SK-N-SH (cell line): ENCODE results near the gene ARHGDIG. TPM values are rescaled to one million over a fixed set of nuclear protein-coding genes. Genes with fewer than 3 reads are reported as not detected.
"Not testable (repeated sequence)": the region's sequence is repeated elsewhere in the genome, so short reads cannot be mapped to it uniquely, and the experiment has no call there.

Experiments used
- CTCF ChIA-PET: fragments of 300-600, 350-600 bp; formaldehyde crosslinking; extraction: SDS; loops from one replicate; lab custom pipeline; 2021; lab: Yijun Ruan, JAX
- POLR2A ChIA-PET: fragments of 350-600 bp; sonication (Branson Sonifier 250); formaldehyde crosslinking; extraction: SDS; loops from one replicate; lab custom pipeline; 2020; ENCODE audit warnings: antibody characterized with exemption, inconsistent platforms; lab: Yijun Ruan, JAX
- DNase-seq: peaks from one replicate; pipeline ENCODE4 v3.0.0; 2012
- H2AFZ ChIP-seq: fragments of 200-600 bp; sonication (generic); 2 replicates; pipeline ENCODE4 v1.8.1; 2016; ENCODE audit warnings: antibody characterized with exemption, mild to moderate bottlenecking, low read depth
- H3F3A ChIP-seq: fragments of 200-600 bp; sonication (generic); replicated peaks from 2 replicates; pipeline ENCODE3; 2016; ENCODE audit warnings: antibody characterized with exemption, mild to moderate bottlenecking; ENCODE audit not compliant: insufficient read depth
- H3K27ac ChIP-seq, 2 experiments: fragments of 200-500 bp in 1 of 2; fragments of 200-600 bp in 1 of 2; sonication (Bioruptor generic) in 1 of 2; sonication (generic), shearing (Covaris generic) in 1 of 2; 2 replicates each; pipeline versions ENCODE4 v1.5.1 to v1.6.1; 2014 to 2016; ENCODE audit warnings: low read depth in 2 of 2, inconsistent platforms in 1 of 2, low read length in 1 of 2, mild to moderate bottlenecking in 1 of 2, mixed read lengths in 1 of 2
- H3K27me3 ChIP-seq: fragments of 200-600 bp; sonication (generic), shearing (Covaris generic); 2 replicates; pipeline ENCODE4 v1.6.1; 2016; ENCODE audit warnings: mixed run types; ENCODE audit not compliant: insufficient read depth
- H3K36me3 ChIP-seq, 2 experiments: fragments of 200-500 bp in 1 of 2; fragments of 200-600 bp in 1 of 2; sonication (Bioruptor generic) in 1 of 2; sonication (generic) in 1 of 2; replicated peaks in 1 of 2; 2 replicates each; pipeline versions ENCODE3 to v1.5.1; 2014 to 2016; ENCODE audit warnings: low read length in 1 of 2, mild to moderate bottlenecking in 1 of 2; ENCODE audit not compliant: insufficient read depth in 2 of 2, control insufficient read depth in 1 of 2
- H3K4me1 ChIP-seq, 2 experiments: fragments of 200-500 bp in 1 of 2; fragments of 200-600 bp in 1 of 2; sonication (Bioruptor generic) in 1 of 2; sonication (generic), shearing (Covaris generic) in 1 of 2; 2 replicates each; pipeline versions ENCODE4 v1.5.1 to v1.6.1; 2014 to 2016; ENCODE audit warnings: low read depth in 1 of 2, low read length in 1 of 2, mixed run types in 1 of 2; ENCODE audit not compliant: insufficient read depth in 2 of 2, control insufficient read depth in 1 of 2
- H3K4me2 ChIP-seq: fragments of 200-600 bp; sonication (generic), shearing (Covaris generic); 2 replicates; pipeline ENCODE4 v1.6.1; 2017; ENCODE audit warnings: mixed run types
- H3K4me3 ChIP-seq, 2 experiments: fragments of 200-500 bp in 1 of 2; fragments of 200-600 bp in 1 of 2; sonication (Bioruptor generic) in 1 of 2; sonication (generic), shearing (Covaris generic) in 1 of 2; 2 replicates each; pipeline versions ENCODE4 v1.5.1 to v1.8.1; 2014 to 2016; ENCODE audit warnings: low read depth in 2 of 2, inconsistent platforms in 1 of 2, low read length in 1 of 2, mild to moderate bottlenecking in 1 of 2, mixed read lengths in 1 of 2, moderate library complexity in 1 of 2
- H3K79me2 ChIP-seq: fragments of 200-600 bp; sonication (generic); 2 replicates; pipeline ENCODE4 v1.8.1; 2017; ENCODE audit warnings: mild to moderate bottlenecking; ENCODE audit not compliant: insufficient read depth
- H3K9ac ChIP-seq: fragments of 200-600 bp; sonication (generic); 2 replicates; pipeline ENCODE4 v1.6.1; 2017; ENCODE audit warnings: mixed run types
- H3K9me2 ChIP-seq: fragments of 200-600 bp; sonication (generic); 2 replicates; pipeline ENCODE4 v1.6.1; 2017; ENCODE audit warnings: mixed run types
- H3K9me3 ChIP-seq: fragments of 200-600 bp; sonication (generic); 2 replicates; pipeline ENCODE4 v1.6.1; 2017; ENCODE audit warnings: mixed run types, mild to moderate bottlenecking, moderate library complexity
- H4K20me1 ChIP-seq: fragments of 200-600 bp; sonication (generic); 2 replicates; pipeline ENCODE4 v1.6.1; 2017; ENCODE audit warnings: mild to moderate bottlenecking, mixed run types; ENCODE audit not compliant: insufficient read depth
- CHD2 ChIP-seq: fragments of 150-350 bp; IDR thresholded peaks from 2 replicates; pipeline ENCODE4 v1.6.1; 2018; ENCODE audit warnings: low read length; ENCODE audit not compliant: partially characterized antibody
- EP300 ChIP-seq, 2 experiments: IDR thresholded peaks; 2 replicates each; pipeline versions ENCODE4 v1.4.0 to v1.6.1; 2012; ENCODE audit warnings: borderline replicate concordance in 1 of 2, low read depth in 1 of 2, low read length in 1 of 2
- EZH2phosphoT487 ChIP-seq: fragments of 200-600 bp; sonication (generic); IDR thresholded peaks from 2 replicates; pipeline ENCODE4 v1.6.1; 2017; ENCODE audit warnings: low read depth, mixed run types, mild to moderate bottlenecking, antibody characterized with exemption, moderate library complexity, borderline replicate concordance
- FOXJ3 ChIP-seq: sonication (generic); formaldehyde crosslinking; IDR thresholded peaks from 2 replicates; pipeline ENCODE4 v1.5.1; 2020; ENCODE audit warnings: mild to moderate bottlenecking, missing genetic modification reagents
- FOXM1 ChIP-seq: IDR thresholded peaks from 2 replicates; pipeline ENCODE4 v1.4.0; 2012; ENCODE audit warnings: low read depth, mild to moderate bottlenecking
- GABPA ChIP-seq: IDR thresholded peaks from 2 replicates; pipeline ENCODE4 v1.4.0; 2012; ENCODE audit warnings: low read depth, mild to moderate bottlenecking
- GATA2 ChIP-seq: sonication (generic); formaldehyde crosslinking; IDR thresholded peaks from 2 replicates; pipeline ENCODE4 v1.5.0; 2020; ENCODE audit warnings: mild to moderate bottlenecking, missing genetic modification reagents
- MEF2A ChIP-seq: IDR thresholded peaks from 2 replicates; pipeline ENCODE4 v1.4.0; 2012; ENCODE audit warnings: low read depth, borderline replicate concordance
- MXI1 ChIP-seq: IDR thresholded peaks from 2 replicates; pipeline ENCODE4 v1.6.1; 2012; ENCODE audit warnings: mild to moderate bottlenecking, low read depth, low read length, improper control_type of control experiment
- POLR2AphosphoS5 ChIP-seq: IDR thresholded peaks from 2 replicates; pipeline ENCODE4 v1.6.1; 2012; ENCODE audit warnings: low read depth, low read length
- RAD21 ChIP-seq: IDR thresholded peaks from 2 replicates; pipeline ENCODE4 v1.6.1; 2012; ENCODE audit warnings: mild to moderate bottlenecking, low read length
- RCOR1 ChIP-seq: fragments of 150-350 bp; IDR thresholded peaks from 2 replicates; pipeline ENCODE4 v1.6.1; 2017; ENCODE audit warnings: antibody characterized with exemption, low read length
- RFX5 ChIP-seq: IDR thresholded peaks from 2 replicates; pipeline ENCODE4 v1.6.1; 2012; ENCODE audit warnings: mild to moderate bottlenecking, improper control_type of control experiment, low read length
- TCF12 ChIP-seq: IDR thresholded peaks from 2 replicates; pipeline ENCODE4 v1.4.0; 2012
- TEAD4 ChIP-seq: IDR thresholded peaks from 2 replicates; pipeline ENCODE4 v1.4.0; 2012; ENCODE audit warnings: mild to moderate bottlenecking, borderline replicate concordance; ENCODE audit not compliant: insufficient read depth
- YY1 ChIP-seq: IDR thresholded peaks from 2 replicates; pipeline ENCODE4 v1.4.0; 2012; ENCODE audit warnings: low read depth, mild to moderate bottlenecking
- ZBTB33 ChIP-seq: IDR thresholded peaks from 2 replicates; pipeline ENCODE4 v1.4.0; 2012; ENCODE audit warnings: low read depth, borderline replicate concordance
- WGBS: methylation state at CpG from one replicate; pipeline ENCODE4 v1.1.6; 2017; ENCODE audit warnings: low lambda C conversion rate; 5-methylcytosine and 5-hydroxymethylcytosine counted together
- polyA plus RNA-seq, 3 experiments: library from polyadenylated mRNA; depleted of rRNA; stranded (reverse); fragments of >200 nt; gene quantifications; 2 replicates each; pipeline ENCODE4 v1.2.3, GENCODE V29; 2012
- TF ChIP-seq, protein P1 (sequence below): IDR thresholded peaks from 2 replicates; pipeline ENCODE4 v1.4.0; 2012; ENCODE audit warnings: low read depth, borderline replicate concordance
- TF ChIP-seq, protein P2 (sequence below): IDR thresholded peaks from 2 replicates; pipeline ENCODE4; 2012
- TF ChIP-seq, protein P3 (sequence below): fragments of 150-350 bp; IDR thresholded peaks from 2 replicates; pipeline ENCODE4 v1.6.1; 2016; ENCODE audit warnings: mild to moderate bottlenecking, low read depth, low read length
- TF ChIP-seq, protein P4 (sequence below): fragments of 150-350 bp; IDR thresholded peaks from 2 replicates; pipeline ENCODE4 v1.6.1; 2017; ENCODE audit warnings: antibody characterized with exemption, low read length, low read depth, borderline replicate concordance

ARHGDIG gene
- polyA plus RNA-seq, 1 of the 3 experiments (the other 2 are of a cell fraction), result 4.8 TPM

DNA sequence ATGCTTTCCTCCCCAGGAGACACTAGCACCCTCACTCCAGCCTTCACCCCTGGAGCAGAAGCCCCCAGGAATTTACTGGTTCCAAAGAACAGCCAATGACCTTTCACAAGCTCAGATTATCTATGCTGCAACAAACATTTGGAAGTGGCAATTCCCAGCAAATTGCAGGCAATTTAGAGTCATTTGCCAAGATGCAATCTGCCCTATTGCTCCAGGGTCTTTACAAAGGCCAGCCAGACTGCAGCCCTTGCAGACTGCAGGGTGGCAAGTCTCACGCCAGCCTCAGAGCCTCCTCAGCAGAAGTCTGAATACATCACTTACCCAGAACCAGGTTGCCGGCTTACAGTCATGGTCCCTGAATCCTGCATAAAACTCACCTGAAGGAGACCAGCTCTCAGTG lies 50.4 kb downstream of the ARHGDIG start:
- no peaks in the 10 kb centered on the region for H3K9me3 ChIP-seq
- 67% methylated on average over 1 of the region's 2 CpGs for WGBS
- ChIA-PET CTCF (interaction anchor here (1.2 to 1.7 kb wide), 4 partner anchors 22 to 226 kb away, joined by 3 read pairs; partner anchors contain the start of gene HBQ1), POLR2A (no interaction called here)
- peaks cover 5% of the 10 kb centered on the region for H3F3A ChIP-seq
- H3K27ac ChIP-seq, result peak overlapping the region in 1 of 2 experiments; percentile 69; a peak in 2 of 4 replicates
- H3K4me3 ChIP-seq, result no peak overlapping the region
- H3K9me2 ChIP-seq, result no peaks in the 10 kb centered on the region
- peak; percentile 83 for DNase-seq
- peaks cover 94% of the 10 kb centered on the region for H3K79me2 ChIP-seq
- H2AFZ ChIP-seq, result no peak overlapping the region
- H3K36me3 ChIP-seq, result no peaks in the 10 kb centered on the region
- no peak for TF ChIP-seq GABPA
- no peak for TF ChIP-seq TCF12
- peak in 1 of 2 experiments; percentile 77; a peak in 1 of 4 replicates for TF ChIP-seq EP300 (IDR thresholded peaks at IDR 0.05; ENCODE audit: borderline replicate concordance in 1 of 2, low read depth in 1 of 2, low read length in 1 of 2)
- no peak for TF ChIP-seq ZBTB33
- no peak for TF ChIP-seq RFX5
- peak; percentile 93 for TF ChIP-seq GATA2 (CRISPR knock-in tag)
- TF ChIP-seq YY1, result no peak
- TF ChIP-seq RCOR1, result peak; percentile 88
- TF ChIP-seq EZH2phosphoT487, result no peak
- no peak for TF ChIP-seq POLR2AphosphoS5
- TF ChIP-seq, protein P1, sequence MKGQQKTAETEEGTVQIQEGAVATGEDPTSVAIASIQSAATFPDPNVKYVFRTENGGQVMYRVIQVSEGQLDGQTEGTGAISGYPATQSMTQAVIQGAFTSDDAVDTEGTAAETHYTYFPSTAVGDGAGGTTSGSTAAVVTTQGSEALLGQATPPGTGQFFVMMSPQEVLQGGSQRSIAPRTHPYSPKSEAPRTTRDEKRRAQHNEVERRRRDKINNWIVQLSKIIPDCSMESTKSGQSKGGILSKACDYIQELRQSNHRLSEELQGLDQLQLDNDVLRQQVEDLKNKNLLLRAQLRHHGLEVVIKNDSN, result no peak
- 0 out of 2 replicates have a peak, but pooled peaks have one; percentile 35 for TF ChIP-seq FOXJ3
- peak; percentile 46 for TF ChIP-seq CHD2
- TF ChIP-seq, protein P2, sequence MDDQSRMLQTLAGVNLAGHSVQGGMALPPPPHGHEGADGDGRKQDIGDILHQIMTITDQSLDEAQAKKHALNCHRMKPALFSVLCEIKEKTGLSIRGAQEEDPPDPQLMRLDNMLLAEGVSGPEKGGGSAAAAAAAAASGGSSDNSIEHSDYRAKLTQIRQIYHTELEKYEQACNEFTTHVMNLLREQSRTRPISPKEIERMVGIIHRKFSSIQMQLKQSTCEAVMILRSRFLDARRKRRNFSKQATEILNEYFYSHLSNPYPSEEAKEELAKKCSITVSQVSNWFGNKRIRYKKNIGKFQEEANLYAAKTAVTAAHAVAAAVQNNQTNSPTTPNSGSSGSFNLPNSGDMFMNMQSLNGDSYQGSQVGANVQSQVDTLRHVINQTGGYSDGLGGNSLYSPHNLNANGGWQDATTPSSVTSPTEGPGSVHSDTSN, result no peak
- no peak for TF ChIP-seq FOXM1
- TF ChIP-seq, protein P3, sequence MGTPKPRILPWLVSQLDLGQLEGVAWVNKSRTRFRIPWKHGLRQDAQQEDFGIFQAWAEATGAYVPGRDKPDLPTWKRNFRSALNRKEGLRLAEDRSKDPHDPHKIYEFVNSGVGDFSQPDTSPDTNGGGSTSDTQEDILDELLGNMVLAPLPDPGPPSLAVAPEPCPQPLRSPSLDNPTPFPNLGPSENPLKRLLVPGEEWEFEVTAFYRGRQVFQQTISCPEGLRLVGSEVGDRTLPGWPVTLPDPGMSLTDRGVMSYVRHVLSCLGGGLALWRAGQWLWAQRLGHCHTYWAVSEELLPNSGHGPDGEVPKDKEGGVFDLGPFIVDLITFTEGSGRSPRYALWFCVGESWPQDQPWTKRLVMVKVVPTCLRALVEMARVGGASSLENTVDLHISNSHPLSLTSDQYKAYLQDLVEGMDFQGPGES, result no peak
- TF ChIP-seq, protein P4, sequence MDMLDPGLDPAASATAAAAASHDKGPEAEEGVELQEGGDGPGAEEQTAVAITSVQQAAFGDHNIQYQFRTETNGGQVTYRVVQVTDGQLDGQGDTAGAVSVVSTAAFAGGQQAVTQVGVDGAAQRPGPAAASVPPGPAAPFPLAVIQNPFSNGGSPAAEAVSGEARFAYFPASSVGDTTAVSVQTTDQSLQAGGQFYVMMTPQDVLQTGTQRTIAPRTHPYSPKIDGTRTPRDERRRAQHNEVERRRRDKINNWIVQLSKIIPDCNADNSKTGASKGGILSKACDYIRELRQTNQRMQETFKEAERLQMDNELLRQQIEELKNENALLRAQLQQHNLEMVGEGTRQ, result no peak
- TF ChIP-seq MXI1, result peak; percentile 52; the same call in 1 of the 2 replicates
- TF ChIP-seq TEAD4, result no peak
- TF ChIP-seq MEF2A, result no peak
- 0 out of 2 replicates have a peak, but pooled peaks have one; percentile 12 for TF ChIP-seq RAD21
- no peak overlapping the region for H3K4me2 ChIP-seq
- no peak overlapping the region for H3K9ac ChIP-seq
- H3K4me1 ChIP-seq, result peaks cover 5 to 30% of the 10 kb centered on the region in 2 experiments; a peak in 2 of 4 replicates
- H3K27me3 ChIP-seq, result no peaks in the 10 kb centered on the region
- H4K20me1 ChIP-seq, result peaks cover 87% of the 10 kb centered on the region

DNA sequence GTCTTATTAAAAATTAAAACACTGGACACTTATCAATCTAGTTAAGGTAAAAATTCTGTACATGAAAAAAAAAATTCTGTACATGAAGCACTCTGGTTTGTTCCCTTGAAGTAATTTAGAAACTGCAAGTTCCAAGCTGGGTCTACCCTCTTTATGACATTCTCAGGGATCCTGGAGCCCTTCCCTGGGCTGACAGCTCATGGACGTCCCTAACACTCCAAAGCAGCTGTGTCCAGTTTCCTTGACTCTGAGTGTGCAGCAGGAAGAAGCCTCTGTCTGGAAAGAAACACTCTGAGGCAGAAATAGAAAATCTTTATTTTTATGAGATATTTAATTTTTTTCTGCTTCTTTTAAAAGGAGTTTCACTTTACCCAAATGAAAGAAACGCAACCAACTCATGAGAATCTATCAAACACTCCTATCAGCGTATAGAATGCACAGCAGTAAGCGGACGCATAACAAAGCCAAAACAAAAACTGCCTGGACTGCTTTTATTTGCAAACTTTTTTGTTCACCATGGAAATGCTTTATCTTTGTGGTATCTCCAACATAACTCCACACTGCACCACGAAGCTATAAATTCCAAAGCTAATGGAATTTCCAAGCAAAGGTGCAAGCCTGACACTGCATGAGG lies 50.9 kb downstream of the ARHGDIG start:
- H3K27me3 ChIP-seq, H3K36me3 ChIP-seq, H2AFZ ChIP-seq, H3K9me2 ChIP-seq, H3K9ac ChIP-seq, DNase-seq, H3K4me3 ChIP-seq, H3K9me3 ChIP-seq, POLR2A ChIA-PET, H3F3A ChIP-seq, H3K4me2 ChIP-seq: not testable (repeated sequence)
- Histone ChIP-seq H3K4me1 (peaks cover 5 to 30% of the 10 kb centered on the region in 2 experiments; a peak in 2 of 4 replicates), H4K20me1 (peaks cover 89% of the 10 kb centered on the region), H3K79me2 (peaks cover 97% of the 10 kb centered on the region), H3K27ac (peak overlapping the region in 1 of 2 experiments; percentile 56; a peak in 2 of 4 replicates)
- WGBS, result 81% methylated on average over 6 of the region's 6 CpGs
- CTCF ChIA-PET, result interaction anchor here (1.2 to 1.7 kb wide), 4 partner anchors 22 to 227 kb away, joined by 3 read pairs; partner anchors contain the start of gene HBQ1
